ENCODE data around the gene SPTBN1. TPM values are rescaled to one million over a fixed set of nuclear protein-coding genes. Genes with fewer than 3 reads are reported as not detected.

The SPTBN1 gene
- polyA plus RNA-seq, 4 donors, result 27.1 to 195 (median 51.1) TPM

DNA sequence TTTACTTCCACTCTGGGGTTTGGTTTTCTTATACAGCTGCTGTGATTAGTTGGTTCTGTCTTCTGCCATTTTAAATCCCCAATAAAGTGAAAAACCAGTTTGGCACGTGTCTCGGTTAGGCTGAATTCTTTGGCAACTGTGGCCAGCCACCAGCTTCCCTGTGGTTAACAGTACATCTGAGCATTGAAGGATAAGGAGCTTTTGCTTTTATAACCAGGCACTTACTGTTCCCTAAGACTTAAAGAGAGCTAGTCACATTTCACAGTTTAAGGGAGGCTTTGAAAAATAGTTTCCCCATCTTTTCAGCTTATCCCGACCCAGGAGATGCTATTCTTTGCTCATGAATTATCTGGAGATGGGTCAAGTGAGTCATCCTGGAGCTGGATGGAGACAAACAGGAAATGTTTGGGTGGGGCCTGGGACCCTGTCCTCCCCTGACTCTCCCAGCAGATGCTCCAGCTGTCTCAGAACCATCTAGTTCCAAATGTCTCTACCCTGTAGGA lies 210.1 kb downstream of the SPTBN1 start:
- peaks cover 0 to 17% (median 8%) of the 10 kb centered on the region in 3 donors for H3K4me1 ChIP-seq (ENCODE audit: control insufficient read depth in 3 of 3, insufficient read depth in 2 of 3, low read depth in 1 of 3, low read length in 2 of 3)
- no peak for DNase-seq
- peak overlapping the region in 2 of 3 donors; percentile 0 to 84 for H3K27ac ChIP-seq (ENCODE audit: low read depth in 1 of 3, low read length in 2 of 3)
- H3K36me3 ChIP-seq (ENCODE audit: control insufficient read depth in 3 of 3, insufficient read depth in 2 of 3, low read depth in 1 of 3, low read length in 3 of 3), result peaks cover 11 to 55% (median 27%) of the 10 kb centered on the region in 3 donors
- no peak overlapping the region for H3K4me3 ChIP-seq (ENCODE audit: low read depth in 1 of 3, low read length in 3 of 3)
- no peaks in the 10 kb centered on the region for H3K9me3 ChIP-seq (ENCODE audit: control insufficient read depth in 2 of 2, insufficient read depth in 1 of 2, low read depth in 1 of 2, low read length in 1 of 2)
- H3K27me3 ChIP-seq (ENCODE audit: control insufficient read depth in 3 of 3, insufficient read depth in 3 of 3, low read length in 3 of 3), result no peaks in the 10 kb centered on the region
- 42 to 79% (median 67%) methylated on average over 3 of the region's 3 CpGs for WGBS, 3 donors
- FAIRE-seq, result no peak

DNA sequence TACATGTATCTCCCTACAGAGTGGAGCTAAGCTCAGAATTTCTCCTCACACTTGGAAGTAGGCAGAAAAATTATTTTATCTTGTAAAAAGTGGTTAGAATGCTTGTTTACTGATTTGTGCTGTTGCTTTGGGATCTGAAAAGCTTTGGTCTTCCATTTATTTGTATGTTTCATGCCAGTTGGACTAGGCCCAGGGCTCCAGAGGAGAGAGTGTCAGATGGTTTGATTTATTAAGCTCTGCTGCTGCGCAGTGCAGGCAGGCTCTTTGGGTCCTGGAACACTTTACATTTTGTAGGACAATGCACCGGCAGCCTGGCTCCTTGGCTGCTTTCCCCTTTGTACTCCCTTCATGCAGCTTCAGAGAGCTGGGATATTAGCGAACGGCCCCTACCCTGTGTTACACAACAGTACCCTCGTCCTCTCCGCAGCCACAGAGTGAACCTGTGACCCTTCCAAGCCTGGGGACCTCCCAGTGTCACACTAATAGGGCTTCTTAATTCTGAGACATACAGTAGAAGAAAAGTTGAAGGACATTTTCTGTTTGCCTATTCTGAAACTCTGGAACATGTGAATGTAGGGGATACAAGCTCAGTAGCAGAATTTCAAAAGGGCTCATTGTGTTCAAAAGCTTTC lies 210.6 kb downstream of the SPTBN1 start:
- DNase-seq (no peak), FAIRE-seq (no peak)
- Histone ChIP-seq H3K4me3 (ENCODE audit: low read depth in 1 of 3, low read length in 3 of 3) (no peak overlapping the region), H3K36me3 (ENCODE audit: control insufficient read depth in 3 of 3, insufficient read depth in 2 of 3, low read depth in 1 of 3, low read length in 3 of 3) (peaks cover 11 to 55% (median 27%) of the 10 kb centered on the region in 3 donors), H3K9me3 (ENCODE audit: control insufficient read depth in 2 of 2, insufficient read depth in 1 of 2, low read depth in 1 of 2, low read length in 1 of 2) (no peaks in the 10 kb centered on the region), H3K4me1 (ENCODE audit: control insufficient read depth in 3 of 3, insufficient read depth in 2 of 3, low read depth in 1 of 3, low read length in 2 of 3) (peaks cover 0 to 17% (median 8%) of the 10 kb centered on the region in 3 donors), H3K27ac (ENCODE audit: low read depth in 1 of 3, low read length in 2 of 3) (peak overlapping the region in 2 of 3 donors; percentile 14 to 84), H3K27me3 (ENCODE audit: control insufficient read depth in 3 of 3, insufficient read depth in 3 of 3, low read length in 3 of 3) (no peaks in the 10 kb centered on the region)
- WGBS, 3 donors, result 64 to 86% (median 80%) methylated on average over 6 of the region's 6 CpGs

DNA sequence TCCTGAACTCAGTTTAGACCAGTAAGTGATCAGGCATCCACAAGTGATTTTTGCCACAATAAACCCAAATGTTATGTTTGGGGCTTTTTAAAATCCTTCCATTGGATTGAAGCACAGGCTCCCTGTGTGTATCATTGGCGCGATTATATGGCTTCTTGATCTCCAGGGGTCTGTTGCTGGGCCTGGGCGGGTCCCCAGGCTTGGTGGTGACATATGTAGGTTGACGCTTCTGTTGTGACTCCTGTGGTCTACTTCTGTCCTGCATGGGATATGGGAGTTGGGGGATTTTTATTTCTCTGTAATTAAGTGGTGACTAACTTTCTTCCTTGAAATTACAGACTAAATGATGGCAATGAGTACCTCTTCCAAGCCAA lies 211.1 kb downstream of the SPTBN1 start:
- Histone ChIP-seq H3K27ac (ENCODE audit: low read depth in 1 of 3, low read length in 2 of 3) (peak overlapping the region in 2 of 3 donors; percentile 14 to 84), H3K4me1 (ENCODE audit: control insufficient read depth in 3 of 3, insufficient read depth in 2 of 3, low read depth in 1 of 3, low read length in 2 of 3) (peaks cover 0 to 17% (median 8%) of the 10 kb centered on the region in 3 donors), H3K36me3 (ENCODE audit: control insufficient read depth in 3 of 3, insufficient read depth in 2 of 3, low read depth in 1 of 3, low read length in 3 of 3) (peaks cover 11 to 52% (median 26%) of the 10 kb centered on the region in 3 donors), H3K4me3 (ENCODE audit: low read depth in 1 of 3, low read length in 3 of 3) (no peak overlapping the region), H3K27me3 (ENCODE audit: control insufficient read depth in 3 of 3, insufficient read depth in 3 of 3, low read length in 3 of 3) (no peaks in the 10 kb centered on the region), H3K9me3 (ENCODE audit: control insufficient read depth in 2 of 2, insufficient read depth in 1 of 2, low read depth in 1 of 2, low read length in 1 of 2) (no peaks in the 10 kb centered on the region)
- FAIRE-seq (no peak), DNase-seq (no peak)
- 88 to 100% (median 98%) methylated on average over 4 of the region's 4 CpGs for WGBS, 3 donors

DNA sequence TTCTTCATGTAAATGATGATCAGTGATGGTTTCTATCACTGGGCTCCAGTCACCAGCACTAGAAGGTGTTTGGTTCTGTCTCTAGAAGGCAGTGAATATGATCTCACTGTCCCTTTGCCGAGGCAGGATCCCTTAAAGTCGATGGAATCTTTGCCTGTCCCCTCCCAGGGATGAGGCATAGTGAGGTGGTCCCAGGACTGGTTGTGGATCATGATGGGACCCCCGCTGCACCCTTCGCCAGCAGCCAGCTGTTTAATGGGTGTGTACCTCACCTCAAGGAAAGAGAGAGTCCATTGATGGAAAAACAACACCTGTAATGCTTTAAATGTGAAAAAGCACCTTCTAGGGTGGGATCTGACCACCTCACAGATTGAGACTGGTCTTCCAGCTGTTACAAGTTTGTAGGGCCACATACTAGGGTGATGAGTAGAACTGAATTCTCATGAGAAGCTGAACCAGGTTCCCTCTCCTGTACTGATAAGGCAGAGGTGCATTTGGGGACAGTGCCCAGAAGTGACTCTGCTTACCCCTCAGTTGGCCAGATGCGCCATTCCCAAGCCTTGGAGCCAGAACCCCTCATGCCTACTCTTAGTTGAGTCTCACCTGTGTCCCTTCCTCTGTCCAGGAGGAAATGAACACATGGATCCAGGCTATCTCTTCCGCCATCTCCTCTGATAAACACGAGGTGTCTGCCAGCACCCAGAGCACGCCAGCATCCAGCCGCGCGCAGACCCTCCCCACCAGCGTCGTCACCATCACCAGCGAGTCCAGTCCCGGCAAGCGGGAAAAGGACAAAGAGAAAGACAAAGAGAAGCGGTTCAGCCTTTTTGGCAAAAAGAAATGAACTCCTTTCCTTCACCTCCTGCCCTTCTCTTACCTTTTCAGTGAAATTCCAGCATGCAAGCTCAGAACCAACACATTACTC lies 211.9 kb downstream of the SPTBN1 start:
- 89 to 91% (median 90%) methylated on average over 17 of the region's 17 CpGs for WGBS, 3 donors

DNA sequence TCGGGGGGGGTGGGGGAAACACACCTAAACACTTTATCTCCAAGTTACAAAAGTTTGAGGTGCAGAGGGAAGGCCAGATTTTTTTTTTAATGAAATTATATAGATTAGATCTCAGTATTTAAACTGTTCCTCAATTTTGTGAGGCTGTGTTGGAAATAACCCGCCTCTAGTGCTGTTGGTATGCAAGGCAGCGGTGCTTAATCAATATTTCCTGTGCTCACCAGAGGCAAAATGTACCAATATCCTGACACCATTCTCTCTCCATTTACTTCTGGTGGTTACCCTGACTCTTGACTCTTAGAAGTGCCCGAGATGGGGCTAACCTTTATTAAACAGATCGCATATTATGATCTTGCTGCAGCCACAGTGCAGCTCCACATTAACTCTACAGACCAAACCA lies 212.6 kb downstream of the SPTBN1 start:
- H3K27ac ChIP-seq (ENCODE audit: low read depth in 1 of 3, low read length in 2 of 3), result no peak overlapping the region
- H3K4me1 ChIP-seq (ENCODE audit: control insufficient read depth in 3 of 3, insufficient read depth in 2 of 3, low read depth in 1 of 3, low read length in 2 of 3), result peaks cover 0 to 17% (median 13%) of the 10 kb centered on the region in 3 donors
- H3K9me3 ChIP-seq (ENCODE audit: control insufficient read depth in 2 of 2, insufficient read depth in 1 of 2, low read depth in 1 of 2, low read length in 1 of 2), result no peaks in the 10 kb centered on the region
- no peak overlapping the region for H3K4me3 ChIP-seq (ENCODE audit: low read depth in 1 of 3, low read length in 3 of 3)
- no peak for DNase-seq
- no peaks in the 10 kb centered on the region for H3K27me3 ChIP-seq (ENCODE audit: control insufficient read depth in 3 of 3, insufficient read depth in 3 of 3, low read length in 3 of 3)
- no peak for FAIRE-seq
- 94 to 98% (median 95%) methylated on average over 5 of the region's 5 CpGs for WGBS, 3 donors
- H3K36me3 ChIP-seq (ENCODE audit: control insufficient read depth in 3 of 3, insufficient read depth in 2 of 3, low read depth in 1 of 3, low read length in 3 of 3), result peaks cover 11 to 41% (median 16%) of the 10 kb centered on the region in 3 donors

More for the DNA sequence above, 211.9 kb downstream of the SPTBN1 start:
- Histone ChIP-seq H3K9me3 (ENCODE audit: control insufficient read depth in 2 of 2, insufficient read depth in 1 of 2, low read depth in 1 of 2, low read length in 1 of 2) (no peaks in the 10 kb centered on the region), H3K27ac (ENCODE audit: low read depth in 1 of 3, low read length in 2 of 3) (peak overlapping the region in 1 of 3 donors; percentile 60), H3K36me3 (ENCODE audit: control insufficient read depth in 3 of 3, insufficient read depth in 2 of 3, low read depth in 1 of 3, low read length in 3 of 3) (peaks cover 11 to 47% (median 20%) of the 10 kb centered on the region in 3 donors), H3K27me3 (ENCODE audit: control insufficient read depth in 3 of 3, insufficient read depth in 3 of 3, low read length in 3 of 3) (no peaks in the 10 kb centered on the region), H3K4me3 (ENCODE audit: low read depth in 1 of 3, low read length in 3 of 3) (no peak overlapping the region), H3K4me1 (ENCODE audit: control insufficient read depth in 3 of 3, insufficient read depth in 2 of 3, low read depth in 1 of 3, low read length in 2 of 3) (peaks cover 0 to 17% (median 8%) of the 10 kb centered on the region in 3 donors)
- DNase-seq, result no peak
- no peak for FAIRE-seq

DNA sequence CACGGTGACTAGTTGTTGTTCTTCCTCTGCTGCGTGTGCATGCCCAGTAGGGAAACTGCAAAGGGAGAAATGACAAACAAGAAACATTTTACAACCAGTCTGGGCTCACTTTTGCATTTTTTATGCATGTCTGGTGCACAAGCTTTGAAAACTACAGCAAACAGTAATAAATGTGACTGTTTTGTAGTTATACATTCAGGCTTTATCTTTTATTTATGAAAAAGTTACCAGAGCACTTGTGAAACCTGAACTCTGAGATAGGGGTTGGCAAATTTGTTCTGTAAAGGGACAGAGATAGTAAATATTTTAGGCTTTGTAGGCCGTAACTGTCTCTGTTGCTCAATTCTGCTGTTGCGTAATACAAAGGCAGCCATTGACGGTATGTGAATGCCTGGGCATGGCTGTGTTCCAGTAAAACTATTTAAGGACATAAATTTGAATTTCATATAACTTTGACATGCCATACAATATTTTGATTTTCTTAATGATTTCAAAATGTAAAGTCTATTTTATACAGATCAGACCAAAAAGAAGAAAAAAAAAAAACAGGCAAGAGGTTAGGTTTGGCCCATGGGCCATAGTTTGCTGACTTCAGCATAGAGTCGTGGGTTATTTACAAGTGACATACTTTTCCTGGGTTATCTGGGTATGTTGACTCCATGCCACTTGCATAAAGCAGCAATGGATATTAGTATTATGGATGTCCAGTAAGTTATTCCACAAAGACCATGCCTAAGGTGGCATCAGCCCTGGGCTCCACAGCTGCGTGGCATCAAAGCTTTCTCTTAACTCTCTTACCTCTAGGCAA lies 213.8 kb downstream of the SPTBN1 start:
- no peaks in the 10 kb centered on the region for H3K9me3 ChIP-seq (ENCODE audit: control insufficient read depth in 2 of 2, insufficient read depth in 1 of 2, low read depth in 1 of 2, low read length in 1 of 2)
- WGBS, 3 donors, result 68 to 75% (median 74%) methylated on average over 7 of the region's 7 CpGs
- H3K4me3 ChIP-seq (ENCODE audit: low read depth in 1 of 3, low read length in 3 of 3), result no peak overlapping the region
- peak overlapping the region in 1 of 3 donors; percentile 36 for H3K27ac ChIP-seq (ENCODE audit: low read depth in 1 of 3, low read length in 2 of 3)
- H3K4me1 ChIP-seq (ENCODE audit: control insufficient read depth in 3 of 3, insufficient read depth in 2 of 3, low read depth in 1 of 3, low read length in 2 of 3), result peaks cover 0 to 17% (median 13%) of the 10 kb centered on the region in 3 donors
- no peaks in the 10 kb centered on the region for H3K27me3 ChIP-seq (ENCODE audit: control insufficient read depth in 3 of 3, insufficient read depth in 3 of 3, low read length in 3 of 3)
- peak in 1 of 2 donors; percentile 76 for DNase-seq
- H3K36me3 ChIP-seq (ENCODE audit: control insufficient read depth in 3 of 3, insufficient read depth in 2 of 3, low read depth in 1 of 3, low read length in 3 of 3), result peaks cover 7 to 35% (median 13%) of the 10 kb centered on the region in 3 donors
- FAIRE-seq, result no peak

DNA sequence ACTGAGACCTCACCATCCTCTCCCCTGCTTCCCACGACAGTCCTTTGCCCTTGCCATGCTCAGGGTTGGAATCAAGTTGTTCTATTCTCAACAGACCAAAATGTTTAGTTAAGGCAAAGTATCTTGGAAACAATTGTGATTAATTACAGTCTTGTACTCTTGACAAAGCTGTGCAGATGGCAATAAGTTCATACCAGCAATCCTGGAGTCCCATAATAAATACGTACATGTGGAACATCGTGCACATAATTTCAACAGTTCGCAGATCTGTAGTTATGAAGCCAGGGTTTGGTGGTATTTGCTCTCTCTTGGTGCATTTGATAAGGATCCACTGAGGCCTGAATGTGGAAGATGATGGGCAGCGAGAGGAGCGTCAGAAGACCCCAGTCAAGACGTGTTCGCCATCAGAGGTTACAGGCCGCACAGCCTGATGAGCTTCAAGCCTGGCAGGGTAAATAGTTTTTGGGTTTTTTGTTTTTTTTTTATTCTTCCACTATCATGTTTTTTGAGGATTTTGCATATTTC lies 214.4 kb downstream of the SPTBN1 start:
- Histone ChIP-seq H3K4me3 (ENCODE audit: low read depth in 1 of 3, low read length in 3 of 3) (no peak overlapping the region), H3K4me1 (ENCODE audit: control insufficient read depth in 3 of 3, insufficient read depth in 2 of 3, low read depth in 1 of 3, low read length in 2 of 3) (peaks cover 0 to 14% (median 11%) of the 10 kb centered on the region in 3 donors), H3K27me3 (ENCODE audit: control insufficient read depth in 3 of 3, insufficient read depth in 3 of 3, low read length in 3 of 3) (peaks cover 0 to 1% (median 0%) of the 10 kb centered on the region in 3 donors), H3K36me3 (ENCODE audit: control insufficient read depth in 3 of 3, insufficient read depth in 2 of 3, low read depth in 1 of 3, low read length in 3 of 3) (peaks cover 7 to 33% (median 13%) of the 10 kb centered on the region in 3 donors), H3K27ac (ENCODE audit: low read depth in 1 of 3, low read length in 2 of 3) (no peak overlapping the region), H3K9me3 (ENCODE audit: control insufficient read depth in 2 of 2, insufficient read depth in 1 of 2, low read depth in 1 of 2, low read length in 1 of 2) (no peaks in the 10 kb centered on the region)
- 87 to 95% (median 92%) methylated on average over 9 of the region's 9 CpGs for WGBS, 3 donors
- no peak for DNase-seq
- FAIRE-seq, result no peak

Measured in small intestine (tissue), 7 donors.